ENCODE measurements around the gene PKD2L1.
"Not testable (repeated sequence)": the region's sequence is repeated elsewhere in the genome, so short reads cannot be mapped to it uniquely, and the experiment has no call there.

The PKD2L1 gene

DNA sequence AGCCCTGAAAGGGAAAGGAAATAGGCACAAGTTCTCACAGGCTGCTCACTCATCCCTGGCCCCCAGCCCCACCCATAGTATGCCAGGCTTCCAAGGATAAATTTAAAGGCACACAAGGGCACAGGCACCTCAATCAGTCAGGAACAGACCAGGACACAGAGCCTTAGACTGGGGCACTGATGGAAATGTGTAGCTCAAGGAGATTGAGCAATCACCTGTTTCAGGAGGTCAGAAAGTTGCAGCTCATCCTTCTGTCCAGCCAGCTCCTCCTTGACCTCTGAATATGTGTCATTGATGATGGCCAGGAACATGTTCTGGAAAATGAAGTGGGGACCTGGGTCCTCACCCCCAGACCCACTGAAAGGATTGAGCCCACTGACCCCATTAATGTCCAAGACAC is 37.0 kb downstream of the PKD2L1 start:
- no peak for DNase-seq (ENCODE audit: low read depth)
- TF ChIP-seq CTCF (conservative IDR thresholded peaks at IDR 0.05; ENCODE audit: low read depth, low read length), result no peak
- no peak overlapping the region for H3K4me3 ChIP-seq (ENCODE audit: low read length)

GRCh38 chr10:100292300-100292699 is 37.7 kb downstream of the PKD2L1 start:
- H3K4me3 ChIP-seq (ENCODE audit: low read length); DNase-seq (ENCODE audit: low read depth): not testable (repeated sequence)

DNA sequence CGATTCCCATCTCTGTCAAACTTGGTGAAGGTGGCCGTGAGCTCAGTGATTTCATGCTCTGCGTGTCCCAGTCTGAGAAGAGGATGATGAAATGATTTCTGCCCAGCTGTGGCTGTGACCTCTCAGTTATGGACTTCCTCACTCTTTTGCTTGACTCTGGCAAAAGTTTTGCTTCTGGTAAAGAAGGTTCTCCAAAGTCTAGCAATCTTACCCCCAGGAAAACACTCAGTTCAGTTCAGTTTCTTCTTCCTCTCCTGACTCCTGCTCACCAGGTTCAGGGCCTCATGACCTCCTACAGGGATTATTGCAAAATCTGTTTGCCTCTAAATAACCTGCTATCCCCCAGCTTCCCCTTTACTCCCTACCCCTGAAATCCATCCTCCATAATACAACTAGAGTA is 38.7 kb downstream of the PKD2L1 start:
- H3K4me3 ChIP-seq (ENCODE audit: low read length), result no peak overlapping the region
- no peak for DNase-seq (ENCODE audit: low read depth)
- no peak for TF ChIP-seq CTCF (conservative IDR thresholded peaks at IDR 0.05; ENCODE audit: low read depth, low read length)

DNA sequence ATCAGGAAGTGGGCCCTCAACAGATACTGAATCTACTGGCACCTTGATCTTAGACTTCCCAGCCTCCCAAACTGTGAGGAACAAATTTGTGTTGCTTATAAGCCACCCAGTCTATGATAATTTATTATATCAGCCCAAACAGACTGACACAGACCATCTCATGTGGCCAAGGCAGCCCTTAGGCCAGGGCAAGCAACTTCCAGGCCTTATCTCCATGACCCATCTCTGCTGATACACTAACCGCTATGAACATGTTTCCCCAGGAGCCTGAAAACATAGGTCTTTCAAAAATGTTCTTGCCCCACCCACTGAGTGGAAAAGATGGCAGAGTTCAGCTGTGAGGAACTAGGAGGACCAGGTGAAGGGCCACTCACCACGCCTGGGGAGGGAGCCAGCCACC is 40.4 kb downstream of the PKD2L1 start:
- DNase-seq (ENCODE audit: low read depth), result no peak
- no peak overlapping the region for H3K4me3 ChIP-seq (ENCODE audit: low read length)
- no peak for TF ChIP-seq CTCF (conservative IDR thresholded peaks at IDR 0.05; ENCODE audit: low read depth, low read length)

DNA sequence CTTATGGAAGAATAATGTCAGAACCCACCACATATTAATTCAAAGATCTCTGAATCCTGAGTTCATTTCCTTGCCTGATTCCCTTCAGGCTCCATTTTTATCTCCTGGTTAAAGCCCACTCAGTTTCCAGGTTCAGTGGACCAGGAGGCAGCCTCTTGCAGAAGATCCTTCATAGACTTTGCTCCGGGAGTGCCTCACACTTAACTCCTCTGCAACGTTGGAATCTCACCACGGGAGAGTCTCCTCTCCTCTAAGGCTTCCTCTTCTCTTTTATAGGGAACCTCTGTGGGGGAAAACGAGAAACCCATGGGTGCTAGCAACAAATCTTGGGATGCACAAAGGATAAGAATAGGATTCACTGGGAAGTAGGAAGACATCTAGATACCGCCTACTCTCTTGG is 41.8 kb downstream of the PKD2L1 start:
- no peak for DNase-seq (ENCODE audit: low read depth)
- H3K4me3 ChIP-seq (ENCODE audit: low read length), result no peak overlapping the region
- no peak for TF ChIP-seq CTCF (conservative IDR thresholded peaks at IDR 0.05; ENCODE audit: low read depth, low read length)

GRCh38 chr10:100287756-100288155 is 42.3 kb downstream of the PKD2L1 start:
- DNase-seq (ENCODE audit: low read depth), result no peak
- TF ChIP-seq CTCF (conservative IDR thresholded peaks at IDR 0.05; ENCODE audit: low read depth, low read length), result no peak

GRCh38 chr10:100286051-100287033 is 43.7 kb downstream of the PKD2L1 start, which contains the start of gene BLOC1S2:
BLOC1S2 (minus strand) TSS chr10:100286680; CDS start chr10:100286659, 21 bp downstream.
- H3K4me3 ChIP-seq (ENCODE audit: low read length), result peak within 1 kb of the TSS; percentile 78
- TF ChIP-seq CTCF (conservative IDR thresholded peaks at IDR 0.05; ENCODE audit: low read depth, low read length), result no peak
- DNase-seq (ENCODE audit: low read depth), result peak; percentile 58

More at GRCh38 chr10:100287756-100288155, 42.3 kb downstream of the PKD2L1 start:
- H3K4me3 ChIP-seq (ENCODE audit: low read length), result no peak overlapping the region

DNA sequence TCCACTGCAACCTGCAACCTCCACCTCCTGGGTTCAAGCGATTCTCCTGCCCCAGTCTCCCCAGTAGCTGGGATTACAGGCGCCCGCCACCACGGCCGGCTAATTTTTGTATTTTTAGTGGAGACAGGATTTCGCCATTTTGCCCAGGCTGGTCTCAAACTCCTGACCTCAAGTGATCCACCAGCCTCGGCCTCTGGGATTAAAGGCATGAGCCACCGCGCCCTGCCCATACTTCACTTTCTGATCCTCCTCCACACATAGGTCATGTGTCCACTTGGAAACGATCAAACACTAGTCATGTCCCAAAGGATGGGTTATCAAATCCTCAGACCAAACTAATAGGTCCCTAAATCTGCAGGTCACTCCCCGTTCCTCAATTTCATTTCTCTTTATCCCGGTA is 44.7 kb downstream of the PKD2L1 start:
- peak overlapping the region; percentile 78 for H3K4me3 ChIP-seq (ENCODE audit: low read length)
- DNase-seq (ENCODE audit: low read depth), result not testable (repeated sequence)
